GM12892 (cell line): Measurements from ENCODE around the gene CDH4.

Source experiments
- POLR2A ChIP-seq: IDR thresholded peaks from 2 replicates; pipeline ENCODE4 v1.6.1; 2011; ENCODE audit warnings: low read depth, low read length, control low read depth
- POLR2AphosphoS5 ChIP-seq: IDR thresholded peaks from 2 replicates; pipeline ENCODE4 v1.6.1; 2011; ENCODE audit warnings: low read depth, low read length, control low read depth

GRCh38 chr20:61645732-61646131, 393.7 kb downstream of the CDH4 start:
- no peak for TF ChIP-seq POLR2AphosphoS5
- TF ChIP-seq POLR2A, result no peak
